GM12878 (cell line): Measurements from ENCODE around the gene CFB. TPM values are rescaled to one million over a fixed set of nuclear protein-coding genes. Genes with fewer than 3 reads are reported as not detected.

Experiments
- FOS ChIP-seq: IDR thresholded peaks from 3 replicates; pipeline ENCODE4 v1.6.1; 2011; ENCODE audit warnings: borderline replicate concordance; ENCODE audit not compliant: insufficient read length; ENCODE audit errors: extremely low read depth
- GATAD2B ChIP-seq: fragments of 450-650 bp; conservative IDR thresholded peaks from 2 replicates; pipeline ENCODE4 v1.6.1; 2017; ENCODE audit warnings: low read depth, mild to moderate bottlenecking, moderate library complexity
- HCFC1 ChIP-seq: fragments of 150-350 bp; IDR thresholded peaks from 2 replicates; pipeline ENCODE4 v1.6.1; 2014; ENCODE audit warnings: low read length
- IRF4 ChIP-seq: IDR thresholded peaks from 2 replicates; pipeline ENCODE4 v1.6.1; 2011; ENCODE audit warnings: low read depth, low read length
- JUND ChIP-seq: IDR thresholded peaks from 2 replicates; pipeline ENCODE4 v1.6.1; 2012; ENCODE audit warnings: low read depth, mild to moderate bottlenecking, low read length, improper control_type of control experiment, moderate library complexity
- MXI1 ChIP-seq: fragments of 150-350 bp; IDR thresholded peaks from 2 replicates; pipeline ENCODE4 v1.6.1; 2011; ENCODE audit warnings: low read depth, mild to moderate bottlenecking, inconsistent platforms, low read length, improper control_type of control experiment
- NBN ChIP-seq: fragments of 450-650 bp; IDR thresholded peaks from 2 replicates; pipeline ENCODE4 v1.6.1; 2016
- NRF1 ChIP-seq: conservative IDR thresholded peaks from 2 replicates; pipeline ENCODE4 v1.6.1; 2011; ENCODE audit warnings: mild to moderate bottlenecking, low read depth, low read length, improper control_type of control experiment
- RB1 ChIP-seq: fragments of 450-650 bp; formaldehyde crosslinking; IDR thresholded peaks from 2 replicates; pipeline ENCODE4 v1.6.1; 2017; ENCODE audit warnings: mild to moderate bottlenecking, borderline replicate concordance
- RUNX3 ChIP-seq: IDR thresholded peaks from 2 replicates; pipeline ENCODE4 v1.6.1; 2012; ENCODE audit warnings: low read length, inconsistent platforms
- SIN3A ChIP-seq: IDR thresholded peaks from 2 replicates; pipeline ENCODE4 v1.6.1; 2012; ENCODE audit warnings: low read depth, low read length, improper control_type of control experiment
- SP1 ChIP-seq: IDR thresholded peaks from one replicate; pipeline ENCODE4 v1.6.1; 2011; ENCODE audit warnings: low read depth, low read length
- STAT1 ChIP-seq: fragments of 450-650 bp; conservative IDR thresholded peaks from 2 replicates; pipeline ENCODE4 v1.6.1; 2014; ENCODE audit warnings: antibody characterized with exemption, mild to moderate bottlenecking
- YBX1 ChIP-seq: fragments of 450-650 bp; IDR thresholded peaks from 2 replicates; pipeline ENCODE4 v1.6.1; 2016; ENCODE audit warnings: antibody characterized with exemption
- ZNF207 ChIP-seq: fragments of 450-650 bp; IDR thresholded peaks from 2 replicates; pipeline ENCODE4 v1.6.1; 2014; ENCODE audit warnings: antibody characterized with exemption, mild to moderate bottlenecking, borderline replicate concordance
- polyA plus RNA-seq, 11 experiments: library from polyadenylated mRNA; depleted of rRNA in 4 of 11; unstranded in 6 of 11; stranded (reverse) in 5 of 11; fragments of >200 nt; fragmentation: Nextera tagmentation in 4 of 11; fragmentation: Illumina TruSeq in 1 of 11; extraction: Ambion mirVana in 4 of 11; extraction: Trizol in 1 of 11; gene quantifications; 1 replicate in 1 of 11; 2 replicates in 10 of 11; pipeline versions ENCODE4 v1.2.1 to v1.2.3, GENCODE V29; 2011 to 2016; ENCODE audit warnings: inconsistent platforms in 2 of 11, missing spikeins in 2 of 11, low read depth in 1 of 11
- total RNA-seq, 4 experiments: library from RNA; depleted of rRNA in 3 of 4; stranded (reverse); fragments of >200 nt in 3 of 4; fragmentation: Illumina TruSeq in 1 of 4; extraction: Trizol in 1 of 4; gene quantifications; 2 replicates each; pipeline versions ENCODE4 v1.2.1 to v1.2.3, GENCODE V29; 2013 to 2021
- TF ChIP-seq, protein P1 (sequence below): fragments of 450-650 bp; IDR thresholded peaks from 2 replicates; pipeline ENCODE4 v1.6.1; 2017; ENCODE audit warnings: mild to moderate bottlenecking, moderate library complexity
- TF ChIP-seq, protein P2 (sequence below): fragments of 450-650 bp; formaldehyde crosslinking; IDR thresholded peaks from 2 replicates; pipeline ENCODE4 v1.4.0; 2022; ENCODE audit warnings: mild to moderate bottlenecking, moderate library complexity
- TF ChIP-seq, protein P3 (sequence below), 3 experiments: IDR thresholded peaks in 2 of 3; conservative IDR thresholded peaks in 1 of 3; 2 replicates each; pipeline ENCODE4 v1.5.1; 2011; ENCODE audit warnings: low read depth in 3 of 3, low read length in 3 of 3, mild to moderate bottlenecking in 3 of 3, control low read depth in 2 of 3, moderate library complexity in 2 of 3, inconsistent platforms in 1 of 3, mixed read lengths in 1 of 3; ENCODE audit not compliant: control insufficient read depth in 2 of 3, insufficient read depth in 1 of 3; ENCODE audit errors: extremely low read depth in 1 of 3
- TF ChIP-seq, protein P4 (sequence below): fragments of 450-650 bp; IDR thresholded peaks from 2 replicates; pipeline ENCODE4 v1.6.1; 2017; ENCODE audit warnings: low read depth, mild to moderate bottlenecking, moderate library complexity

The CFB gene
- total and polyA plus RNA-seq, 10 of the 15 experiments (the other 5 are each of a cell fraction or from before 2014, with no cell fraction given) = 0.09 to 1.7 (median 0.44) TPM; not detected in 7

DNA sequence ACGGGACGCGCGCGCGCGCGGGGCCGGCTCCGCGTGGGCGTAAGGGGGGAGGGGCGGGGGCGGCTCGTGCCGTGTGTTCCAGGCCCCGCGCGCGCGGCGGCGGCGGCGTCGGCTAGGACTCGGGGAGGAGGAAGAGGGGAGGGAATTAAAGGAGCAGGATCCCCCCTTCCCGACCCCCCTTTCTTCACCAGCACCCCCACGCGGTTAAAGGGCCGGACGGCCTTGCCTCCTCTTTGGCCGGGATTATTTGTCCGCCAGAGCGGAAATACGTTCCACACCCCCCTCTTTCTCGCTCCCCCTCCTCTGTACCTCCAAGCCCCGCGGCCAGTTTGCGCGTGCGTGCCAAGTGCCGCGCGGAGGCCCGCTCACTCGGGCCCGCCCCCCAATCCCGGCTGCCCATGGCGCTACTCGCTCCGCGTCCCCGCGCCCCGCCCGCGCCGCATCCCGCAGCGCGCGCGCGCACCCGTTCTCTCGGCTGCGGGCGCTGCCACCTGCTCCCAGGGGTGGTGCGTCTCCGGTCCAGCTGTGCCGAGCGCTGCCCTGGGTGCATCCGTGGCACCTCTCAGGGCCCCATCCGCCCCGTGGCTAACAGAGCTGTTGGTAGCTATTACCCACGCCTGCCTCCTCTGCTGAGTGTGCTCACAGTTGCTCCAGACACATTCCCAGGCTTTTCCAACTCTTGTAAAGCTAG is 43.8 kb upstream of the CFB start, which contains the start of gene ZBTB12 (continued):
- TF ChIP-seq, protein P1, sequence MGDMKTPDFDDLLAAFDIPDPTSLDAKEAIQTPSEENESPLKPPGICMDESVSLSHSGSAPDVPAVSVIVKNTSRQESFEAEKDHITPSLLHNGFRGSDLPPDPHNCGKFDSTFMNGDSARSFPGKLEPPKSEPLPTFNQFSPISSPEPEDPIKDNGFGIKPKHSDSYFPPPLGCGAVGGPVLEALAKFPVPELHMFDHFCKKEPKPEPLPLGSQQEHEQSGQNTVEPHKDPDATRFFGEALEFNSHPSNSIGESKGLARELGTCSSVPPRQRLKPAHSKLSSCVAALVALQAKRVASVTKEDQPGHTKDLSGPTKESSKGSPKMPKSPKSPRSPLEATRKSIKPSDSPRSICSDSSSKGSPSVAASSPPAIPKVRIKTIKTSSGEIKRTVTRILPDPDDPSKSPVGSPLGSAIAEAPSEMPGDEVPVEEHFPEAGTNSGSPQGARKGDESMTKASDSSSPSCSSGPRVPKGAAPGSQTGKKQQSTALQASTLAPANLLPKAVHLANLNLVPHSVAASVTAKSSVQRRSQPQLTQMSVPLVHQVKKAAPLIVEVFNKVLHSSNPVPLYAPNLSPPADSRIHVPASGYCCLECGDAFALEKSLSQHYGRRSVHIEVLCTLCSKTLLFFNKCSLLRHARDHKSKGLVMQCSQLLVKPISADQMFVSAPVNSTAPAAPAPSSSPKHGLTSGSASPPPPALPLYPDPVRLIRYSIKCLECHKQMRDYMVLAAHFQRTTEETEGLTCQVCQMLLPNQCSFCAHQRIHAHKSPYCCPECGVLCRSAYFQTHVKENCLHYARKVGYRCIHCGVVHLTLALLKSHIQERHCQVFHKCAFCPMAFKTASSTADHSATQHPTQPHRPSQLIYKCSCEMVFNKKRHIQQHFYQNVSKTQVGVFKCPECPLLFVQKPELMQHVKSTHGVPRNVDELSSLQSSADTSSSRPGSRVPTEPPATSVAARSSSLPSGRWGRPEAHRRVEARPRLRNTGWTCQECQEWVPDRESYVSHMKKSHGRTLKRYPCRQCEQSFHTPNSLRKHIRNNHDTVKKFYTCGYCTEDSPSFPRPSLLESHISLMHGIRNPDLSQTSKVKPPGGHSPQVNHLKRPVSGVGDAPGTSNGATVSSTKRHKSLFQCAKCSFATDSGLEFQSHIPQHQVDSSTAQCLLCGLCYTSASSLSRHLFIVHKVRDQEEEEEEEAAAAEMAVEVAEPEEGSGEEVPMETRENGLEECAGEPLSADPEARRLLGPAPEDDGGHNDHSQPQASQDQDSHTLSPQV = no peak
- TF ChIP-seq STAT1 = peak; percentile 88; the same call in 1 of the 2 replicates
- TF ChIP-seq SP1 = peak; percentile 23
- peak; percentile 83; the same call in 1 of the 2 replicates for TF ChIP-seq ZNF207
- no peak for TF ChIP-seq JUND
- TF ChIP-seq, protein P2, sequence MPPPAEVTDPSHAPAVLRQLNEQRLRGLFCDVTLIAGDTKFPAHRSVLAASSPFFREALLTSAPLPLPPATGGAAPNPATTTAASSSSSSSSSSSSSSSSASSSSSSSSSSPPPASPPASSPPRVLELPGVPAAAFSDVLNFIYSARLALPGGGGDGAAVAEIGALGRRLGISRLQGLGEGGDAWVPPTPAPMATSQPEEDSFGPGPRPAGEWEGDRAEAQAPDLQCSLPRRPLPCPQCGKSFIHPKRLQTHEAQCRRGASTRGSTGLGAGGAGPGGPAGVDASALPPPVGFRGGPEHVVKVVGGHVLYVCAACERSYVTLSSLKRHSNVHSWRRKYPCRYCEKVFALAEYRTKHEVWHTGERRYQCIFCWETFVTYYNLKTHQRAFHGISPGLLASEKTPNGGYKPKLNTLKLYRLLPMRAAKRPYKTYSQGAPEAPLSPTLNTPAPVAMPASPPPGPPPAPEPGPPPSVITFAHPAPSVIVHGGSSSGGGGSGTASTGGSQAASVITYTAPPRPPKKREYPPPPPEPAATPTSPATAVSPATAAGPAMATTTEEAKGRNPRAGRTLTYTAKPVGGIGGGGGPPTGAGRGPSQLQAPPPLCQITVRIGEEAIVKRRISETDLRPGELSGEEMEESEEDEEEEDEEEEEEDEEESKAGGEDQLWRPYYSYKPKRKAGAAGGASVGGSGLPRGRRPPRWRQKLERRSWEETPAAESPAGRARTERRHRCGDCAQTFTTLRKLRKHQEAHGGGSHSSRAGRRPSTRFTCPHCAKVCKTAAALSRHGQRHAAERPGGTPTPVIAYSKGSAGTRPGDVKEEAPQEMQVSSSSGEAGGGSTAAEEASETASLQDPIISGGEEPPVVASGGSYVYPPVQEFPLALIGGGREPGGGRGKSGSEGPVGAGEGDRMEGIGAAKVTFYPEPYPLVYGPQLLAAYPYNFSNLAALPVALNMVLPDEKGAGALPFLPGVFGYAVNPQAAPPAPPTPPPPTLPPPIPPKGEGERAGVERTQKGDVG (CRISPR knock-in tag) = no peak
- TF ChIP-seq FOS = no peak
- TF ChIP-seq SIN3A = 0 out of 2 replicates have a peak, but pooled peaks have one; percentile 41
- peak; percentile 85; the same call in 1 of the 2 replicates for TF ChIP-seq GATAD2B
- TF ChIP-seq IRF4 = 0 out of 2 replicates have a peak, but pooled peaks have one; percentile 14
- TF ChIP-seq, protein P3, sequence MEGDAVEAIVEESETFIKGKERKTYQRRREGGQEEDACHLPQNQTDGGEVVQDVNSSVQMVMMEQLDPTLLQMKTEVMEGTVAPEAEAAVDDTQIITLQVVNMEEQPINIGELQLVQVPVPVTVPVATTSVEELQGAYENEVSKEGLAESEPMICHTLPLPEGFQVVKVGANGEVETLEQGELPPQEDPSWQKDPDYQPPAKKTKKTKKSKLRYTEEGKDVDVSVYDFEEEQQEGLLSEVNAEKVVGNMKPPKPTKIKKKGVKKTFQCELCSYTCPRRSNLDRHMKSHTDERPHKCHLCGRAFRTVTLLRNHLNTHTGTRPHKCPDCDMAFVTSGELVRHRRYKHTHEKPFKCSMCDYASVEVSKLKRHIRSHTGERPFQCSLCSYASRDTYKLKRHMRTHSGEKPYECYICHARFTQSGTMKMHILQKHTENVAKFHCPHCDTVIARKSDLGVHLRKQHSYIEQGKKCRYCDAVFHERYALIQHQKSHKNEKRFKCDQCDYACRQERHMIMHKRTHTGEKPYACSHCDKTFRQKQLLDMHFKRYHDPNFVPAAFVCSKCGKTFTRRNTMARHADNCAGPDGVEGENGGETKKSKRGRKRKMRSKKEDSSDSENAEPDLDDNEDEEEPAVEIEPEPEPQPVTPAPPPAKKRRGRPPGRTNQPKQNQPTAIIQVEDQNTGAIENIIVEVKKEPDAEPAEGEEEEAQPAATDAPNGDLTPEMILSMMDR (IDR thresholded peaks at IDR 0.05 in 2 of 3, conservative IDR thresholded peaks at IDR 0.05 in 1 of 3; ENCODE audit: control insufficient read depth in 2 of 3, extremely low read depth in 1 of 3, insufficient read depth in 1 of 3, low read depth in 3 of 3, low read length in 3 of 3) = no peak
- peak; percentile 61 for TF ChIP-seq MXI1
- TF ChIP-seq HCFC1 = no peak
- TF ChIP-seq, protein P4, sequence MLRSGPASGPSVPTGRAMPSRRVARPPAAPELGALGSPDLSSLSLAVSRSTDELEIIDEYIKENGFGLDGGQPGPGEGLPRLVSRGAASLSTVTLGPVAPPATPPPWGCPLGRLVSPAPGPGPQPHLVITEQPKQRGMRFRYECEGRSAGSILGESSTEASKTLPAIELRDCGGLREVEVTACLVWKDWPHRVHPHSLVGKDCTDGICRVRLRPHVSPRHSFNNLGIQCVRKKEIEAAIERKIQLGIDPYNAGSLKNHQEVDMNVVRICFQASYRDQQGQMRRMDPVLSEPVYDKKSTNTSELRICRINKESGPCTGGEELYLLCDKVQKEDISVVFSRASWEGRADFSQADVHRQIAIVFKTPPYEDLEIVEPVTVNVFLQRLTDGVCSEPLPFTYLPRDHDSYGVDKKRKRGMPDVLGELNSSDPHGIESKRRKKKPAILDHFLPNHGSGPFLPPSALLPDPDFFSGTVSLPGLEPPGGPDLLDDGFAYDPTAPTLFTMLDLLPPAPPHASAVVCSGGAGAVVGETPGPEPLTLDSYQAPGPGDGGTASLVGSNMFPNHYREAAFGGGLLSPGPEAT = 0 out of 2 replicates have a peak, but pooled peaks have one; percentile 16
- peak; percentile 62 for TF ChIP-seq NBN
- TF ChIP-seq YBX1 = no peak
- TF ChIP-seq NRF1 = peak; percentile 39; the same call in 1 of the 2 replicates
- TF ChIP-seq RUNX3 = peak; percentile 61
- TF ChIP-seq RB1 = peak; percentile 87; the same call in 1 of the 2 replicates
